OCI-LY7 (cell line): Measurements from ENCODE around the gene ZNF532. TPM values are rescaled to one million over a fixed set of nuclear protein-coding genes. Genes with fewer than 3 reads are reported as not detected.
"Not testable (repeated sequence)": the region's sequence is repeated elsewhere in the genome, so short reads cannot be mapped to it uniquely, and the experiment has no call there.

Experiments used
- BruUV-seq: library from RNA; stranded (reverse); fragments of 400-500 nt; replicated peaks from 2 replicates; lab custom pipeline; 2021; lab: Mats Ljungman, UMichigan
- CTCF ChIA-PET: fragments of 300-600 bp; sonication (Branson Sonifier 250); formaldehyde crosslinking; loops from one replicate; lab custom pipeline; 2022; ENCODE audit warnings: antibody characterized with exemption; ENCODE audit not compliant: unreplicated experiment; lab: Charles Lee
- POLR2A ChIA-PET: fragments of 300-600 bp; sonication (Branson Sonifier 250); formaldehyde crosslinking; loops from one replicate; lab custom pipeline; 2022; ENCODE audit warnings: antibody characterized with exemption; lab: Charles Lee
- DNase-seq: peaks from one replicate; pipeline ENCODE4 v3.0.0-alpha.2; 2015; ENCODE audit warnings: low spot score
- H2AFZ ChIP-seq: fragments of 200-600 bp; sonication (generic), shearing (Covaris generic); 2 replicates; pipeline ENCODE4 v1.6.1; 2014; ENCODE audit warnings: mild to moderate bottlenecking, antibody characterized with exemption, low read length, moderate library complexity
- H3K27ac ChIP-seq: fragments of 200-600 bp; sonication (generic); 2 replicates; pipeline ENCODE4 v1.5.1; 2014; ENCODE audit warnings: mixed run types, low read depth, mild to moderate bottlenecking, moderate library complexity, low read length, inconsistent platforms; ENCODE audit not compliant: poor library complexity, severe bottlenecking
- H3K36me3 ChIP-seq: fragments of 200-600 bp; sonication (generic); 2 replicates; pipeline ENCODE4 v1.6.1; 2014; ENCODE audit warnings: mild to moderate bottlenecking, antibody characterized with exemption, low read length, moderate library complexity, mixed read lengths; ENCODE audit not compliant: insufficient read depth
- H3K4me1 ChIP-seq: fragments of 200-600 bp; sonication (generic); 2 replicates; pipeline ENCODE4 v1.5.1; 2014; ENCODE audit warnings: mild to moderate bottlenecking, low read length; ENCODE audit not compliant: insufficient read depth, poor library complexity, severe bottlenecking
- H3K4me2 ChIP-seq: fragments of 200-600 bp; sonication (generic); 2 replicates; pipeline ENCODE4 v1.6.1; 2014; ENCODE audit warnings: mild to moderate bottlenecking, low read length
- H3K4me3 ChIP-seq: fragments of 200-600 bp; sonication (generic); 2 replicates; pipeline ENCODE4 v1.5.1; 2014; ENCODE audit warnings: mild to moderate bottlenecking, low read depth, low read length; ENCODE audit not compliant: poor library complexity, severe bottlenecking
- H3K79me2 ChIP-seq: fragments of 200-600 bp; sonication (generic); 2 replicates; pipeline ENCODE4 v1.6.1; 2016; ENCODE audit warnings: low read depth, mild to moderate bottlenecking, low read length, moderate library complexity, mixed read lengths; ENCODE audit not compliant: insufficient read depth
- H3K9me2 ChIP-seq: fragments of 200-600 bp; sonication (generic); 2 replicates; pipeline ENCODE4 v1.6.1; 2016; ENCODE audit warnings: mild to moderate bottlenecking, low read length, mixed read lengths; ENCODE audit not compliant: insufficient read depth
- H3K9me3 ChIP-seq: fragments of 200-600 bp; sonication (generic); 2 replicates; pipeline ENCODE4 v1.6.1; 2014; ENCODE audit warnings: mild to moderate bottlenecking, mixed run types, low read length, mixed read lengths
- H4K20me1 ChIP-seq: fragments of 200-600 bp; sonication (generic); 2 replicates; pipeline ENCODE4 v1.6.1; 2014; ENCODE audit warnings: mild to moderate bottlenecking, antibody characterized with exemption, low read length, moderate library complexity, mixed read lengths; ENCODE audit not compliant: insufficient read depth
- CTCF ChIP-seq: fragments of 200-600 bp; sonication (generic); conservative IDR thresholded peaks from 2 replicates; pipeline ENCODE4 v1.5.1; 2014; ENCODE audit warnings: mild to moderate bottlenecking, antibody characterized with exemption, low read length, moderate library complexity, mixed read lengths
- EZH2phosphoT487 ChIP-seq: fragments of 200-600 bp; sonication (generic); IDR thresholded peaks from 2 replicates; pipeline ENCODE4 v1.6.1; 2018; ENCODE audit warnings: low read depth, borderline replicate concordance, mild to moderate bottlenecking, mixed run types, antibody characterized with exemption, low read length, moderate library complexity, mixed read lengths
- intact Hi-C: fragments of 100-400 bp; cut with micrococcal nuclease; formaldehyde crosslinking; loops from one replicate; pipeline ENCODE4 v1.10.0; 2022; ENCODE audit not compliant: unreplicated experiment
- total RNA-seq, 2 experiments: library from RNA; depleted of rRNA in 1 of 2; stranded (reverse); fragments of >200 nt in 1 of 2; shearing (Covaris generic) in 1 of 2; gene quantifications; 2 replicates each; pipeline ENCODE4 v1.2.3, GENCODE V29; 2014 to 2022

Gene ZNF532
- total RNA-seq, 2 experiments from 2014 or later, result 10.4 to 18.7 TPM

GRCh38 chr18:58852629-58853028 lies 12.0 kb upstream of the ZNF532 start:
- no peaks in the 10 kb centered on the region for H4K20me1 ChIP-seq
- no peak overlapping the region for H3K27ac ChIP-seq
- intact Hi-C loops, result no loop called here
- no peak for DNase-seq
- H3K4me3 ChIP-seq, result no peak overlapping the region
- H3K79me2 ChIP-seq, result no peaks in the 10 kb centered on the region
- no peaks in the 10 kb centered on the region for H3K4me1 ChIP-seq
- TF ChIP-seq EZH2phosphoT487 (no peak), CTCF (no peak)
- no peak overlapping the region for H3K4me2 ChIP-seq
- ChIA-PET CTCF (no interaction called here), POLR2A (no interaction called here)
- BruUV-seq, result no TSS peak
- no peaks in the 10 kb centered on the region for H3K9me3 ChIP-seq
- H2AFZ ChIP-seq, result no peak overlapping the region
- H3K36me3 ChIP-seq, result no peaks in the 10 kb centered on the region
- H3K9me2 ChIP-seq, result no peaks in the 10 kb centered on the region

GRCh38 chr18:58853561-58853960 lies 11.1 kb upstream of the ZNF532 start:
- H3K9me3 ChIP-seq, result no peaks in the 10 kb centered on the region
- no TSS peak for BruUV-seq
- no peaks in the 10 kb centered on the region for H3K4me1 ChIP-seq
- H2AFZ ChIP-seq, result no peak overlapping the region
- no peaks in the 10 kb centered on the region for H3K9me2 ChIP-seq
- TF ChIP-seq CTCF (no peak), EZH2phosphoT487 (no peak)
- no peak for DNase-seq
- H3K4me3 ChIP-seq, result no peak overlapping the region
- no peaks in the 10 kb centered on the region for H4K20me1 ChIP-seq
- no peak overlapping the region for H3K27ac ChIP-seq
- intact Hi-C loops, result no loop called here
- CTCF ChIA-PET, result no interaction called here
- no peak overlapping the region for H3K4me2 ChIP-seq
- POLR2A ChIA-PET, result no interaction called here
- no peaks in the 10 kb centered on the region for H3K36me3 ChIP-seq
- H3K79me2 ChIP-seq, result no peaks in the 10 kb centered on the region

GRCh38 chr18:58855521-58855920 lies 9.2 kb upstream of the ZNF532 start:
- BruUV-seq, DNase-seq, H3K36me3 ChIP-seq, H3K9me3 ChIP-seq, CTCF ChIA-PET, POLR2A ChIA-PET, H3K79me2 ChIP-seq, H3K27ac ChIP-seq, H2AFZ ChIP-seq, H3K9me2 ChIP-seq, H3K4me3 ChIP-seq, intact Hi-C loops, H4K20me1 ChIP-seq, H3K4me2 ChIP-seq, H3K4me1 ChIP-seq: not testable (repeated sequence)
